H1 (cell line): Measurements from ENCODE around the gene TTLL5.

Source experiments
- ATF3 ChIP-seq: IDR thresholded peaks from 2 replicates; pipeline ENCODE4 v1.6.1; 2011; ENCODE audit warnings: low read depth, mild to moderate bottlenecking, low read length; ENCODE audit not compliant: insufficient read depth
- CEBPB ChIP-seq: IDR thresholded peaks from 2 replicates; pipeline ENCODE4 v1.6.1; 2012; ENCODE audit warnings: low read depth, low read length
- CTCF ChIP-seq, 3 experiments: IDR thresholded peaks; 1 replicate in 2 of 3; 2 replicates in 1 of 3; pipeline versions ENCODE4 v1.5.1 to v1.6.1; 2011; ENCODE audit warnings: low read length in 3 of 3, mild to moderate bottlenecking in 3 of 3, inconsistent platforms in 2 of 3, low read depth in 1 of 3, moderate library complexity in 1 of 3; ENCODE audit not compliant: insufficient read depth in 1 of 3; ENCODE audit errors: control extremely low read depth in 1 of 3
- E2F6 ChIP-seq: IDR thresholded peaks from 2 replicates; pipeline ENCODE4 v1.6.1; 2012; ENCODE audit warnings: inconsistent platforms
- EP300 ChIP-seq, 2 experiments: IDR thresholded peaks; 1 replicate in 1 of 2; 2 replicates in 1 of 2; pipeline ENCODE4 v1.6.1; 2011 to 2012; ENCODE audit warnings: low read depth in 2 of 2, low read length in 2 of 2, mild to moderate bottlenecking in 2 of 2, borderline replicate concordance in 1 of 2, inconsistent platforms in 1 of 2, moderate library complexity in 1 of 2
- EZH2 ChIP-seq: fragments of 200-600 bp; sonication (generic); IDR thresholded peaks from 2 replicates; pipeline ENCODE4 v1.7.1; 2012; ENCODE audit warnings: low read depth, mild to moderate bottlenecking, moderate library complexity, low read length, inconsistent platforms; ENCODE audit not compliant: severe bottlenecking
- JUND ChIP-seq: IDR thresholded peaks from 2 replicates; pipeline ENCODE4 v1.6.1; 2011; ENCODE audit warnings: mild to moderate bottlenecking, improper control_type of control experiment, low read length
- MAX ChIP-seq: IDR thresholded peaks from 2 replicates; pipeline ENCODE4 v1.6.1; 2012; ENCODE audit warnings: inconsistent platforms
- NRF1 ChIP-seq: IDR thresholded peaks from 2 replicates; pipeline ENCODE4 v1.6.1; 2011; ENCODE audit warnings: mild to moderate bottlenecking, low read depth, low read length, improper control_type of control experiment
- POLR2A ChIP-seq, 2 experiments: IDR thresholded peaks; 1 replicate in 1 of 2; 2 replicates in 1 of 2; pipeline ENCODE4 v1.6.1; 2011; ENCODE audit warnings: low read depth in 2 of 2, low read length in 2 of 2, mild to moderate bottlenecking in 2 of 2; ENCODE audit errors: control extremely low read depth in 1 of 2
- POLR2AphosphoS5 ChIP-seq: IDR thresholded peaks from 2 replicates; pipeline ENCODE4 v1.6.1; 2011; ENCODE audit warnings: low read depth, low read length
- RBBP5 ChIP-seq: IDR thresholded peaks from 2 replicates; pipeline ENCODE4 v1.7.1; 2012; ENCODE audit warnings: low read depth, mild to moderate bottlenecking, inconsistent platforms, low read length, moderate library complexity, borderline replicate concordance
- SP1 ChIP-seq: IDR thresholded peaks from 2 replicates; pipeline ENCODE4 v1.6.1; 2011; ENCODE audit warnings: low read depth, low read length
- SRF ChIP-seq: IDR thresholded peaks from 2 replicates; pipeline ENCODE4 v1.6.1; 2011; ENCODE audit warnings: mild to moderate bottlenecking, low read depth, low read length, moderate library complexity

GRCh38 chr14:75969126-75969525, 308.1 kb downstream of the TTLL5 start:
- TF ChIP-seq POLR2AphosphoS5 (no peak), RBBP5 (no peak), CTCF (IDR thresholded peaks at IDR 0.05; ENCODE audit: control extremely low read depth in 1 of 3, insufficient read depth in 1 of 3, low read depth in 1 of 3, low read length in 3 of 3) (no peak), ATF3 (no peak), E2F6 (no peak), SP1 (no peak), JUND (no peak), CEBPB (no peak), SRF (no peak), POLR2A (IDR thresholded peaks at IDR 0.05; ENCODE audit: control extremely low read depth in 1 of 2, low read depth in 2 of 2, low read length in 2 of 2) (no peak), NRF1 (no peak), EZH2 (no peak), EP300 (IDR thresholded peaks at IDR 0.05; ENCODE audit: borderline replicate concordance in 1 of 2, low read depth in 2 of 2, low read length in 2 of 2) (no peak), MAX (no peak)
